Lung (tissue), 12 donors: ENCODE results near the gene WHRN. TPM values are rescaled to one million over a fixed set of nuclear protein-coding genes. Genes with fewer than 3 reads are reported as not detected.

Experiments used
- ATAC-seq: fragments of 200-7000 bp; cut with Tn5 transposase; one replicate; pipeline ENCODE4 v1.9.1; 2020; ENCODE audit warnings: moderate number of reproducible peaks; ENCODE audit not compliant: insufficient read depth, low FRiP score
- DNase-seq, 3 donors: peaks; one replicate each; pipeline ENCODE4 v3.0.0-alpha.2; 2013 to 2017
- H3K27ac ChIP-seq, 2 donors: one replicate each; pipeline ENCODE4 v1.5.1; 2013; ENCODE audit warnings: mild to moderate bottlenecking in 2 of 2, moderate library complexity in 2 of 2, control low read depth in 1 of 2, inconsistent platforms in 1 of 2, low read depth in 1 of 2, low read length in 1 of 2
- H3K27me3 ChIP-seq, 3 donors: one replicate each; pipeline ENCODE4 v1.5.1; 2013; ENCODE audit warnings: low read length in 2 of 3; ENCODE audit not compliant: control insufficient read depth in 3 of 3, insufficient read depth in 3 of 3
- H3K36me3 ChIP-seq, 4 donors: one replicate each; pipeline ENCODE4 v1.5.1; 2013; ENCODE audit warnings: low read length in 4 of 4, mild to moderate bottlenecking in 1 of 4, moderate library complexity in 1 of 4; ENCODE audit not compliant: control insufficient read depth in 4 of 4, insufficient read depth in 4 of 4
- H3K4me1 ChIP-seq, 5 donors: one replicate each; pipeline ENCODE4 v1.5.1; 2013; ENCODE audit warnings: low read length in 5 of 5, mild to moderate bottlenecking in 2 of 5, moderate library complexity in 1 of 5; ENCODE audit not compliant: control insufficient read depth in 5 of 5, insufficient read depth in 5 of 5
- H3K4me3 ChIP-seq: one replicate; pipeline ENCODE4 v1.5.1; 2013; ENCODE audit warnings: mild to moderate bottlenecking, control low read depth, moderate library complexity
- H3K9ac ChIP-seq, 2 donors: one replicate each; pipeline ENCODE4 v1.5.1; 2013; ENCODE audit warnings: low read length in 2 of 2, control low read depth in 1 of 2; ENCODE audit not compliant: insufficient read depth in 1 of 2
- H3K9me3 ChIP-seq, 4 donors: one replicate each; pipeline ENCODE4 v1.5.1; 2013; ENCODE audit warnings: low read length in 3 of 4, mild to moderate bottlenecking in 1 of 4, moderate library complexity in 1 of 4; ENCODE audit not compliant: control insufficient read depth in 4 of 4, insufficient read depth in 3 of 4
- WGBS, 2 donors: extraction: QIAGEN DNeasy Blood & Tissue Kit; methylation state at CpG; one replicate each; pipeline ENCODE4 v1.1.7; 2013; 5-methylcytosine and 5-hydroxymethylcytosine counted together
- polyA plus RNA-seq, 2 donors: library from polyadenylated mRNA; stranded (reverse); fragments of 200-250 nt; gene quantifications; one replicate each; pipeline ENCODE4 v1.2.1, GENCODE V29; 2013
- total RNA-seq, 2 donors: library from RNA; depleted of rRNA in 1 of 2; stranded (reverse); fragments of >200 nt in 1 of 2; gene quantifications; one replicate each; pipeline ENCODE4 v1.2.1, GENCODE V29; 2014 to 2021
- TF ChIP-seq, protein P1 (sequence below): IDR thresholded peaks from 2 replicates; pipeline ENCODE4 v1.5.1; 2012; ENCODE audit warnings: mild to moderate bottlenecking; ENCODE audit errors: control extremely low read depth, extremely low read depth
- donor health status: control.
- donor health status: control.
- donor health status: Bipolar disorder and iron deficiency.
- donor health status: healthy.
- donor health status: DM: yes; HTN: yes; CAD: no.

WHRN gene
- total and polyA plus RNA-seq, 4 donors, result 3.1 to 11.7 (median 5.6) TPM

DNA sequence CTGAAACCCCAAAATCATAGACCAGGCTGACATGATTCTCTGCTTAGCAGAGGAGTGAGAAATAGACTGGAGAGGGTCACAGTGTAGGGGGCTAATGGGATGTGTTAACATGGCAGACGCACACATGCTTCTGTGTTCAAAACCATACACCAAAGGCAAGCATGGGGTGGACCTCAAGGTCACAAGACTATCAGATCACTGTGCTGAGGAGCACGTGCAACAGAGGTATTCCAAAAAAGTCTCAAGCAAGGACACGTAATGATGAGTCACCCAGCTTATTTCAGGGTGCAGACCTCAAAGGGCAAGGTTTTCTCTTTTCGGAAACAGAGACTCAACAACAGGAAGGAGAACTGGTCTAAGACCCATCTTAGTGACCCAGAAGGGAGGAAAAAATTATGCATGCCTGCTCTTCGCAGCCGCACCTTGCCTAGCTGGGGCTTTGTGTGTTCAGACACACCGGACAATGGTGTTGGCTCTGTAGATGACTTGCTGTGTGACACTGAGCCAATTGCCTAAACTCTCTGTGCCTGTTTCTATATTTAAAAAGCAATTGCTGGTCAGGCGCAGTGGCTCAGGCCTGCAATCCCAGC, 20.3 kb downstream of the WHRN start:
- Histone ChIP-seq H3K4me1 (no peaks in the 10 kb centered on the region), H3K9ac (no peak overlapping the region), H3K27me3 (no peaks in the 10 kb centered on the region), H3K9me3 (no peaks in the 10 kb centered on the region), H3K36me3 (no peaks in the 10 kb centered on the region), H3K4me3 (no peak overlapping the region), H3K27ac (no peak overlapping the region)
- TF ChIP-seq, protein P1, sequence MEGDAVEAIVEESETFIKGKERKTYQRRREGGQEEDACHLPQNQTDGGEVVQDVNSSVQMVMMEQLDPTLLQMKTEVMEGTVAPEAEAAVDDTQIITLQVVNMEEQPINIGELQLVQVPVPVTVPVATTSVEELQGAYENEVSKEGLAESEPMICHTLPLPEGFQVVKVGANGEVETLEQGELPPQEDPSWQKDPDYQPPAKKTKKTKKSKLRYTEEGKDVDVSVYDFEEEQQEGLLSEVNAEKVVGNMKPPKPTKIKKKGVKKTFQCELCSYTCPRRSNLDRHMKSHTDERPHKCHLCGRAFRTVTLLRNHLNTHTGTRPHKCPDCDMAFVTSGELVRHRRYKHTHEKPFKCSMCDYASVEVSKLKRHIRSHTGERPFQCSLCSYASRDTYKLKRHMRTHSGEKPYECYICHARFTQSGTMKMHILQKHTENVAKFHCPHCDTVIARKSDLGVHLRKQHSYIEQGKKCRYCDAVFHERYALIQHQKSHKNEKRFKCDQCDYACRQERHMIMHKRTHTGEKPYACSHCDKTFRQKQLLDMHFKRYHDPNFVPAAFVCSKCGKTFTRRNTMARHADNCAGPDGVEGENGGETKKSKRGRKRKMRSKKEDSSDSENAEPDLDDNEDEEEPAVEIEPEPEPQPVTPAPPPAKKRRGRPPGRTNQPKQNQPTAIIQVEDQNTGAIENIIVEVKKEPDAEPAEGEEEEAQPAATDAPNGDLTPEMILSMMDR, result no peak
- DNase-seq (no peak), ATAC-seq (no peak)
- WGBS, 2 donors, result 70 to 72% methylated on average over 8 of the region's 8 CpGs

DNA sequence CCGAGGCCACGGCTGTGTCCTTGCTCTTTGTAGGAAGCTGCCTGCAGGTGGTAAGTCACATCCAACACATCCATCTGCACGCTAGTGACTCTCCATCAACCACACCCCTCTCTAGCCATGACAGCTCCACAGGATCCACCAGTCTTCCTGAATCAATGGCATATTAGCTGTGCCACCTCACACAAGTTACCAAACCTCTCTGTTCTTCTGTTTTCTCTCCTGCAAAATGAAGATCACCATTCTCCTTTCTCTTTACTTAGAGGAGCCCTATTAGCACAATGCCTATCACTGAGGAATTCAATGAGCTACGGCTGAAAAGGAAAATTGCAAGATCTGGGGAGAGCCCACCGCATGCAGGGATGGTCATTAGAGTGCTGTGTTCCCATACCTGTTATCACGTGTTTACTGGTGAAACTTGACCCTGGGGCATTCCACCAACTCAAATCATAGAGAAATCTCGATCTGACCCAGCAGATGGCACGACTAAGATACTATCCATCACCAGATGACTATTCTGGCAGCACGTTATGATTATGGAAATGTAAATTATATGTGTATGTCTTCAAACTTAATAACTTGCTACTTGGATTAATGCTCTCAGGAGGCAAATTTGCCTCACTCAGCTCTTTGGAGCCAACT, 20.9 kb downstream of the WHRN start:
- TF ChIP-seq, protein P1, result no peak
- DNase-seq (no peak), ATAC-seq (no peak)
- Histone ChIP-seq H3K4me1 (no peaks in the 10 kb centered on the region), H3K9ac (no peak overlapping the region), H3K4me3 (no peak overlapping the region), H3K27ac (no peak overlapping the region), H3K27me3 (no peaks in the 10 kb centered on the region), H3K36me3 (no peaks in the 10 kb centered on the region), H3K9me3 (no peaks in the 10 kb centered on the region)
- 58 to 61% methylated on average over 9 of the region's 9 CpGs for WGBS, 2 donors

DNA sequence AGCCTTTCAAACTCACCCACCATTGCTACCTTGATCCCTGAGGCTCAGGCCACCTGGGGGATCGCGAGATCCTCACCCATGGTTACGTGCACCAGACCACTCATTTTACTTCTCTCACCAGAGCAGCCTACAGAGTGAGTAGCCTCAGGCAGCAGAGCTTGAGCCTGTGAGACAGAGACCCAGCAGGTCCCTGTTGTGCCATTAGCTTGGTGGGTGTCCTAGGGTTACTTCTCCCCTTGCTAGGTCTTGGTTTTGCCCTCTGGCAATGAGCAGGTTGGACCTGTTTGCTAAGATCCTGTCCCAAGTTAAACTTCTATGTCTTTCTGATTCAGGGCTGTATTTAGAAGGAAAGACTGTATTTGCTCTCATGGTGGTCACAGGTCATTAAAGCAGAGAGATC, 21.8 kb downstream of the WHRN start:
- Histone ChIP-seq H3K9me3 (no peaks in the 10 kb centered on the region), H3K4me1 (no peaks in the 10 kb centered on the region), H3K4me3 (no peak overlapping the region), H3K27me3 (no peaks in the 10 kb centered on the region), H3K9ac (no peak overlapping the region), H3K27ac (no peak overlapping the region), H3K36me3 (no peaks in the 10 kb centered on the region)
- 93 to 94% methylated on average over 3 of the region's 3 CpGs for WGBS, 2 donors
- TF ChIP-seq, protein P1, result no peak
- ATAC-seq, result no peak
- DNase-seq, result no peak
